NCI-H2196 (cell line): Measurements from ENCODE around the gene KIAA1671.

Source experiments
- DNase-seq: peaks from one replicate; lab custom pipeline; 2025; ENCODE audit not compliant: unreplicated experiment; lab: John Stamatoyannopoulos, UW

The KIAA1671 gene

DNA sequence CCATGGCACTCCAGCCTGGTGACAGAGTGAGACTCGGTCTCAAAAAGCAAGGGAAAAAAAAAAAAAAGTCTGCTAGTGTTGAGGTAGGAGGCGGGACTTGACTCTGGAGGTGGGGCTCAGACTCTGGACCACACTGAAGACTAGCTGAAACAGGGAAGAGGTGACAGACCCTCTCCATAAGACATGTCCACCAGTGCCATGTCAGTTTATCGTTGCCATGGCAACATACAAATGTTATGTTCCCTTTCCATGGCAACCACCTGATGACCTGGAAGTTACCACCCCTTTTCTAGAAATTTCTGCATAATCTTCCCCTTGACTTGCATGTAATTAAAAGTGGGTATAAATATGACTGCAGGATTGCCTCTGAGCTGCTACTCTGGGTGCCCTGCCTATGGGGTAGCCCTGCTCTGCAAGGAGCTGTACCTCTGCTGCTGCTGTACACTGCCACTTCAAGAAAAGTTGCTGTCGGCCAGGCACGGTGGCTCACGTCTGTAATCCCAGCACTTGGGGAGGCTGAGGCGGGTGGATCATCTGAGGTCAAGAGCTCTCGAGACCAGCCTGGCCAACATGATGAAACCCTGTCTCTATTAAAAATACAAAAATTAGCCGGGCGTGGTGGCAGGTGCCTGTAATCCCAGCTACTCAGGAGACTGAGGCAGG is 55.1 kb downstream of the KIAA1671 start:
- DNase-seq = peak; percentile 5

- peak; percentile 10 for DNase-seq
Observed at GRCh38 chr22:25008666-25009065, 56.1 kb downstream of the KIAA1671 start.

DNA sequence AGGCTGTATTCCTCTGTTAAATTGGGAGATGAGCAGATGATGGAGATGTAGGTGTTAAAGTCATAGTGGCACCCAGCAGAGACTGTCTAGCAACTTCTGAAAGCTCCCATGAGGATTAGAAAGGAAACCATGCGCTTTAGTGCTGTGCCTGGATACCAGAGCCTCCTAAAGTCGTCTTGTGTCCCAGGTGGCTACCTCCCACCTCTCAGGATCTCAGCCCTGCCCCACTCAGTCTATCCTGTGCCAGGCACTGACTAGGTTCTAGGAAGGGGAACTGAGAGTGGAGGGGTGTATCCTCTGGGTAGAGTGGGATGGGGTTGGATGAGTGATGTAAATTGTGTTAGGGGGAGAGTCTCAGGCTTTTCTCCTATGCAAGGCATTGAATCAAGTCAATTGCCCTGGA is 60.2 kb downstream of the KIAA1671 start:
- no peak for DNase-seq

DNA sequence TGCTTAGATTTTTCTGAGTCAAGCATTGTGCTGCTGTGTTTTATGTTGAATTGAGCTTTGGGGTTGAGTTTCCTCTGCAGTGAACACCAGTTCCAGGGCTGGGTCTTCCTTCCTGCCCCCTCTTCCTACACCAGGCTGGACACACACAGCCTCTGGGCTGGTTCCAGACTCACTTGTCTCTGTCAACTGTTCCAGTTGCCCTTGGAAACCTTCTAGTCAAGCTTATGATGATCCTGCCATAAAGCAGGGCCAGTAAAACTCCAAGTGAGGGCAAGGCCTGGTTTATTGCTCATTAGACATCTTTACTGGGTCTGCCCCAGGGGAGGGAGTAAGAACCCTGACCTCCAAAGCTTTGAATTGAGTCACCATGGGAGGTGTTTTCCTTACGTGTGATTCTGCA is 61.1 kb downstream of the KIAA1671 start:
- DNase-seq = no peak

- DNase-seq = no peak
Observed at GRCh38 chr22:25014896-25015755, 62.6 kb downstream of the KIAA1671 start.

GRCh38 chr22:25016311-25016710 is 63.8 kb downstream of the KIAA1671 start:
- no peak for DNase-seq

GRCh38 chr22:25018009-25018408 is 65.5 kb downstream of the KIAA1671 start:
- DNase-seq = no peak

- no peak for DNase-seq
Observed at GRCh38 chr22:25019427-25020184, 67.1 kb downstream of the KIAA1671 start.

GRCh38 chr22:25021409-25021808 is 68.9 kb downstream of the KIAA1671 start:
- DNase-seq = no peak

DNA sequence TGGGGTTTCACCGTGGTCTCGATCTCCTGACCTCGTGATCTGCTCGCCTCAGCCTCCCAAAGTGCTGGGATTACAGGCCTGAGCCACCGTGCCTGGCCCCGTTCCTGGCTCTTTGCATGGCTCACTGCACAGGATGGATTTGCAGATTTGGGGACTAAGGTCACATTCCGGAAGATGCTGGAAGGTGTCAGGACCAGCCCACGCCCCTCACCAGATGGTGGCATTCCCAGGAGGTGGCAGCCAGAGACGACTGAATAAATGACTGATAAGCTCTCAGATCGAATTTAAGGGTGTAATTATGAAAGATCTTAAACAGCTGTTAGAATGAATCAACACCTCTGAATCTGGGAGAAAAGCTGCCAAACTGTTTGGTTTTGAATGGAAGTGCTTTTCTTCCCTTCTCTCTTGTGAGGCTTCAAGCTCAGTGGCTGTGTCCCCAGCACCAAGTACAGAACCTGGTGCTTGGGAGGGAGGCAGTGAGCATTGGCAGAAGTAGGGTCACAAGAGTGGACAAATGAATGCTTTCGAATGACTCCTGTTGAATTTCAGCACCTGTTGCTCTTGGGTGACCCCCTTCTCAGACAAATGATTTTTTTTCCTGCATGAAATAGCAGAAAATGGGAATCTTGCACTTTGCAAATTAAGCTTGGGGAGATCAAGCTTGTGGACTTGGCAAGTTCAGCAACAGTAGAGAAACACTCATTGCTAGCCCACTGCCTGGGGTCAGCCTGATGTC is 69.6 kb downstream of the KIAA1671 start:
- DNase-seq = no peak

DNA sequence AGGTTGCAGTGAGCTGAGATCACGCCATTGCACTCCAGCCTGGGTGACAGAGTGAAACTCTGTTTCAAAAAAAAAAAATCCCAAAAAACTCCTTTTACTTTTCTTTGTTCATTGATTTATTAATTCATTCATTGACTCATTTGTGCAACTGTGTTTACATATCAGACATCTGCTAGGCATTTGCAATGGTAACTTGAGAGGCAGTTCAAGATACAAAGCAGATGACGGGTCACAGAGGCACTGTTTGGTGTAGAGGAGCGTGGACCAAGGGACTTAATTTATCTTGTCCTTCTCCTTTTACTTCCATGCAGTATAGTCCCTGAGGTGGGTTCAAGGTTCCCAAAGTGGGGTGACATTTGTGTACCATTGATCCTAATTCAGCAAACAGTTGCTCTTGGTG is 71.4 kb downstream of the KIAA1671 start:
- peak; percentile 12 for DNase-seq

GRCh38 chr22:25024895-25025294 is 72.4 kb downstream of the KIAA1671 start:
- DNase-seq = no peak

DNA sequence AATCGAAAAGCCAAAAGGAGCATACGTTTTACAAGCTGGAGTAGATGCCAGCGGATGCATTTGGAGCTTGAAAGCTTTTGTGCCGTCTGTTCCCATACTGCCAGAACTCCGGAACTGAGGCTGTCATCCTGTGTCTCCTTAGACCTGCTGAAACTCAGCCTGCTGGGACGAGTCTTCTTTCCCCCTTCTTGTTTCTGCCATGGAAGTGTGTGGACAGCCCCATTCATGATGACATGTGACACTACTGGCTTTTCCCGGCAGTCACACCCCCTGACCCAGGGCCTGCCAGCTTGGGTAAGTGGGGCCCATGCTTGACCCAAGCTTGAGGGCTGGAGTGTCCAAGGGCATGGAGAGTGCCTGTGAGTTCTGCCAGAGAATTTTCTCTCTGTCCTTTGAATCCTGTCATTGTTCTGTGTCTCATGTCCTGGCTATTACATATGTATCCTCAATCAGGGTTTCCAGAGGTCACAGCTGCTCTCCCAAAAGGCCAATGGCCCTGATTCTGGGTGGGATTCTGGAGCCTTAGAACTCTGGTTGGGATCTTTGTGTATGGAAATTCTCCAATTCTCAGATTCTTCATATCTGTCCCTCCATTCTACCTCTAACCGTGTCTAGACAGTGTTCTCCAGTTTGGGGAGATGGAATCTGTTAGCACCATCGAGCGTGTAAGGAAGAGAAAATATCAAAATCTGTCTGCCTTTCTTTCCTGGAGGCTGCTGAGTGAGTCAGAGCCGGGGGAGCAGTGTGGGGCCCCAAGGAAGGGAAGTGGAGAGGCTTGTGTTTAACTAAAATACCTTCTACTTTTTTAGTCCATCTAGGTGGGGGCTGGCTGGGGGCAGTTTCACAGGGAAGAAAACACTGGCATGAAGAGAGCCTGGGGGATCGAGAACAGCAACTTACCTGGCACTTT is 73.2 kb downstream of the KIAA1671 start:
- DNase-seq = no peak

DNA sequence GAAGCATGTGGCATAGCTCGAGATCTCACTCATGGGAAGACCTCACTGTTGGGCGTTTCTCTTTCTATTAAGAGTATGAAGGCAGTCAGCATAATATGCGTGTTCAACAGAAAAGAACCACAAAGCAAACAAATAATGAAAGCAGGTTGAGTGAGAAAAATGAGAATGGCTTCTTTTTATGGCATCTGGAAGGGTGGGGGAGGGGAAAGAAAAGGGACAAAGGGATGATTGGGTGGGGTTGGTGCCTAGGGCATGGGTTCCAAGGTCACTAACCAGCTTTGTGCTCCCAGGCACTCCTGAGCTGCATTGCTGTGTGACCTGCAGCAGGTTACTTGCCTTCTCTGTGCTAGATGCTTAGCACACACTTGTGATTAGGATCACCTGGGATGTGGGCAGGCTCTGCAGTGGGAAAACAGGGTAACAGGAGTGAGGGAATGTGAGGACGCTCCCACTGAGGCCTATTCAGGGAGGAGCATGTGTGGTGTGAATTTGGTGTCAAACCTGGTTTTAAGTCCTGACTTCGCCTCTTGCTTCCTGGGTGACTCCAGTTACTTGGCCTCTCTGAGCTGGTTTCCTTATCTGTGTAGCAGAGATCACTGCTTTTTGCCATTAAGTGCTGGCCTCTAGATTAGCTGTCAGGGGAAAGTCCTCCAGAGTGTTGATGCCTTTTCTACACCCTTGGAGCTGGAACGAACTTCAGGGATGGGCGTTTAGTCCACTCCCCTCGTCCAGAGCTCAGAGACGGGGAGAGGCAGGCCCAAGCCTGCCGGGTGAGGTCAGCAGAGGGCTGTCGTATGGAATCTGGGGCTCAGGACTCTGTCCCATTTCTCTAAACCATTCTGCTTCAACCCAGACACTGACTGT is 74.8 kb downstream of the KIAA1671 start:
- peak; percentile 8 for DNase-seq

- peak; percentile 4 for DNase-seq
Observed at GRCh38 chr22:25027959-25028840, 75.7 kb downstream of the KIAA1671 start.

GRCh38 chr22:25028841-25029141 is 76.3 kb downstream of the KIAA1671 start:
- no peak for DNase-seq

- DNase-seq = no peak
Observed at GRCh38 chr22:25029181-25029580, 76.7 kb downstream of the KIAA1671 start.

GRCh38 chr22:25030636-25031035 is 78.1 kb downstream of the KIAA1671 start:
- no peak for DNase-seq
